Lower leg skin (tissue), 3 donors: Measurements from ENCODE around the gene METAP1D.

Experiments used
- CTCF ChIP-seq, 3 donors: fragments of 450-650 bp; IDR thresholded peaks; one replicate each; pipeline ENCODE4 v1.5.1; 2016; ENCODE audit warnings: antibody characterized with exemption in 3 of 3, mild to moderate bottlenecking in 3 of 3, moderate library complexity in 2 of 3
- POLR2A ChIP-seq, 2 donors: fragments of 450-650 bp; IDR thresholded peaks; one replicate each; pipeline ENCODE4 v1.6.1; 2016 to 2017; ENCODE audit warnings: antibody characterized with exemption in 2 of 2, mild to moderate bottlenecking in 1 of 2, moderate library complexity in 1 of 2

GRCh38 chr2:172085460-172086159 lies 85.9 kb downstream of the METAP1D start, which contains the start of gene DLX1:
- no peak for TF ChIP-seq CTCF (IDR thresholded peaks at IDR 0.05)
- no peak for TF ChIP-seq POLR2A (IDR thresholded peaks at IDR 0.05)
